Tibial artery (tissue), 4 donors: ENCODE data around the gene ETHE1.
A peak's percentile ranks its signal among the peaks of the same experiment; 100 is the strongest.

Experiments used
- DNase-seq, 2 donors: peaks; one replicate each; pipeline ENCODE4 v3.0.0-alpha.2; 2019
- H3K27ac ChIP-seq, 2 donors: fragments of 200-600 bp; sonication (generic) in 1 of 2; 1 replicate in 1 of 2; 2 replicates in 1 of 2; pipeline ENCODE4 v1.5.1; 2018 to 2019; ENCODE audit warnings: mild to moderate bottlenecking in 1 of 2
- H3K27me3 ChIP-seq, 2 donors: fragments of 200-600 bp; sonication (generic) in 1 of 2; one replicate each; pipeline versions ENCODE4 v1.5.1 to v1.6.0; 2016 to 2019
- H3K36me3 ChIP-seq, 3 donors: fragments of 200-600 bp; sonication (generic) in 2 of 3; one replicate each; pipeline ENCODE4 v1.5.1; 2016 to 2019; ENCODE audit warnings: mild to moderate bottlenecking in 2 of 3
- H3K4me1 ChIP-seq, 4 donors: fragments of 200-600 bp; sonication (generic) in 2 of 4; 1 replicate in 3 of 4; 2 replicates in 1 of 4; pipeline ENCODE4 v1.5.1; 2016 to 2019
- H3K4me3 ChIP-seq, 2 donors: fragments of 200-600 bp; sonication (generic) in 1 of 2; 1 replicate in 1 of 2; 2 replicates in 1 of 2; pipeline ENCODE4 v1.5.1; 2018 to 2019; ENCODE audit warnings: mild to moderate bottlenecking in 2 of 2
- H3K9me3 ChIP-seq, 3 donors: fragments of 200-600 bp; sonication (generic) in 1 of 3; one replicate each; pipeline ENCODE4 v1.5.1; 2016 to 2019
- CTCF ChIP-seq, 2 experiments: fragments of 200-600 bp in 1 of 2; fragments of 450-650 bp in 1 of 2; IDR thresholded peaks; one replicate each; pipeline ENCODE4 v1.5.1; 2017 to 2019; ENCODE audit warnings: antibody characterized with exemption in 2 of 2, mild to moderate bottlenecking in 1 of 2, moderate library complexity in 1 of 2
- intact Hi-C: fragments of 100-400 bp; cut with DNase I; formaldehyde crosslinking; loops from one replicate; pipeline ENCODE4 v1.15.0; 2023; ENCODE audit warnings: low total_unique reads

ETHE1 gene

DNA sequence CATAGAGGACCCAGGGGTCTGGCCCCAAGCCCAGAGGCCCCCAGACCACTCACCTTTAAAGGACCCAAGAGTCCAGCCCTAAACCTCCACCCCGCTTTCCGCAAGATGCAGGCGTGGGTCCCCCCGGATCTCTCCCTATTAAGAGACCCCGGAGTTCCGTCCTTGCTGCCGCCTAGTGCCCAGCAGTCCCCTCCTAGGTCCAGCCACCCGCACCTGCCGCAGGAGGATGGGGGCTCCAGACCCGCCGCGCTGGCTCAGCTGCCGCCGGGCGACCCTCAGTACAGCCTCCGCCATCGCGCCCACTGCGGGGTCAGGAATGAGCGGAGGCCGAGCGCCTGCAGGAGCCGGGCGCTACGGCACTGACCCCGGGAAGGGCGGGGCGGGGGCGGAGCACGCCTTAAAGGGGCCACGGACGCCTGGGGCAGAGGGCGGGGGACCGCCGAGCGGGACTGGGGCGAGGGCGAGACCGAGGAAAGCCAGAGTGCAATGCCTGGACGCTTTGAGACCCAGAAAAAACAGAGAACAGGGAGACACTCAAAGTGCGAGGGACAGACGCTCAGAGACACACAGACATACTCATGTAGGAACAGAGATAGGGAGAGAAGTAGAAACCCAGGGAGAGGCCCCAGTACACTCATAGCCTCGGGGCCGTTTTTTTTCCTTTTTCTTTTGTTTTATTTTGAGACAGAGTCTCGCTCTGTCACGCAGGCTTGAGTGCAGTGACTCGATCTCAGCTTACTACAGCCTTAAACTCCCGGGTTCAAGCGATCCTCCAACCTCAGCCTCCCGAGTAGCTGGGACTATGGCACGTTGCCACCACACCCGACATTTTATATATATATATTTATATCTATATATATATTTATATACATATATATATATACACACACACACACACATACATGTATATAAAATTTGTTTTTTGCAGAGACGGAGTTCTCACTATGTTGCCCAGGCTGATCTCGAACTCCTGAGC lies at the start of gene ETHE1:
TSS of gene ETHE1 (minus strand) at position 318 of the 976 bp plus-strand sequence. CDS start at position 294, 24 bp downstream.
- peak within 1 kb of the TSS; percentile 87 to 91 for H3K27ac ChIP-seq
- intact Hi-C loops: loop anchor here (5.0 kb wide), 1 partner anchor 70 kb away; the partner anchor contains the start of genes IRGQ and ZNF576
- peak within 1 kb of the TSS; percentile 92 to 94 for H3K4me3 ChIP-seq
- DNase-seq: peak; percentile 83 to 92
- H3K4me1 ChIP-seq: peaks cover 0 to 31% (median 18%) of the 10 kb centered on the region in 4 donors
- no peaks in the 10 kb centered on the region for H3K27me3 ChIP-seq
- TF ChIP-seq CTCF (IDR thresholded peaks at IDR 0.05): no peak
- H3K9me3 ChIP-seq: no peaks in the 10 kb centered on the region
- H3K36me3 ChIP-seq: no peaks in the 10 kb centered on the region

GRCh38 chr19:43575955-43576878 lies 49.2 kb upstream of the ETHE1 start:
- H3K4me3 ChIP-seq: peak overlapping the region; percentile 76 to 77
- peaks cover 0 to 26% (median 11%) of the 10 kb centered on the region in 4 donors for H3K4me1 ChIP-seq
- peaks cover 0 to 13% (median 4%) of the 10 kb centered on the region in 3 donors for H3K36me3 ChIP-seq
- H3K27ac ChIP-seq: peak overlapping the region; percentile 63 to 77
- H3K27me3 ChIP-seq: no peaks in the 10 kb centered on the region
- intact Hi-C loops: loop anchor here (1.0 kb wide), 1 partner anchor 20 kb away; the partner anchor contains the start of genes IRGQ and ZNF576
- no peaks in the 10 kb centered on the region for H3K9me3 ChIP-seq
- DNase-seq: no peak
- no peak for TF ChIP-seq CTCF (IDR thresholded peaks at IDR 0.05)

- H3K9me3 ChIP-seq: no peaks in the 10 kb centered on the region
- peak within 1 kb of the TSS; percentile 76 to 77 for H3K4me3 ChIP-seq
- H3K27ac ChIP-seq: peak within 1 kb of the TSS; percentile 77 to 87
- DNase-seq: peak; percentile 98 to 99
- peaks cover 0 to 21% (median 4%) of the 10 kb centered on the region in 3 donors for H3K36me3 ChIP-seq
- peaks cover 0 to 21% (median 10%) of the 10 kb centered on the region in 4 donors for H3K4me1 ChIP-seq
- intact Hi-C loops: loop anchor here (1.0 kb wide), 1 partner anchor 21 kb away; the partner anchor contains the start of genes IRGQ and ZNF576
- TF ChIP-seq CTCF (IDR thresholded peaks at IDR 0.05): no peak
- H3K27me3 ChIP-seq: no peaks in the 10 kb centered on the region
Measured at GRCh38 chr19:43575156-43575950, 48.4 kb upstream of the ETHE1 start, which contains the start of the genes PINLYP and XRCC1. Gene PINLYP (plus strand): TSS chr19:43575801. CDS start chr19:43577192, 1,391 bp downstream. Gene XRCC1 (minus strand): TSS chr19:43575527. CDS start chr19:43575458, 69 bp downstream.

DNA sequence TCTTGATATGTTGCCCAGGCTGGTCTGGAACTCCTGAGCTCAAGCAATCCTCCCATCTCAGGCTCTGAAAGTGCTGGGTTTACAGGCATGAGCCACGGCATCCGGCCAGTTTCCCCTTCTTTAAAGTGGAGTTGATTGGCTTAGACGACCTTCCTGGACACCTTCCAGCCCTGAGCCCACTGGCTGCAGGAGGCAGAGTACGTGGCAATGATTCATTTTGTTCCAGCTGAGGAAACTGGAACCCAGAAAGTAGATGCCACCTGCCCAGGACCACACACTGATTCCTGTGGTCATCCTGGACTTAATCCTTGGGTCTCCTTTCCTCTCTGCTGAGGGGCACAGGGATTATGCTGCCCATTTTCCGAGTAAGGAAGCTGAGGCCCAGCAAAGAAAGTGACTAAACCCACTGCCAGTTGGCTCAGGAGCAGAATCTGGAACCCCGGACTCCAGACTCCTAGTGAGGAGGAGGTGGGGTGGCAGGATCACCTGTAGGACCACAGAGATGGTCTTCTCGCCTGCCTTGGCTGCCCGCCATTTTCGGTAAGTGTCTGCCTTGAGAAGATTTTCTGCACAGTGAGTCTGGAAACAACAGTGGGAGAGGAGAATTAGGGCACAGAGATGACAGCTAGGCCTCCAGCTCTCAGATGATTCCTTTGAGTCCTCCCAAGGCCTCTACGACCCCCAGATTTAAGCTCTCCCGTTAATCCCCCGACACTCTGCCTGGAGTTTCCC lies 47.6 kb upstream of the ETHE1 start:
- no peak for DNase-seq
- intact Hi-C loops: loop anchor here (1.0 kb wide), 1 partner anchor 22 kb away; the partner anchor contains the start of genes IRGQ and ZNF576
- Histone ChIP-seq H3K4me3 (peak overlapping the region; percentile 76 to 77), H3K9me3 (no peaks in the 10 kb centered on the region), H3K36me3 (peaks cover 0 to 21% (median 4%) of the 10 kb centered on the region in 3 donors), H3K27ac (peak overlapping the region; percentile 77 to 87), H3K4me1 (peaks cover 0 to 16% (median 10%) of the 10 kb centered on the region in 4 donors), H3K27me3 (no peaks in the 10 kb centered on the region)
- no peak for TF ChIP-seq CTCF (IDR thresholded peaks at IDR 0.05)
